LNCAP (cell line): Measurements from ENCODE around the gene CDHR3.

Experiments used
- TF ChIP-seq, protein P1 (sequence below): fragments of 450-650 bp; IDR thresholded peaks from 2 replicates; pipeline ENCODE4 v1.5.1; 2017; ENCODE audit warnings: mild to moderate bottlenecking

The CDHR3 gene

DNA sequence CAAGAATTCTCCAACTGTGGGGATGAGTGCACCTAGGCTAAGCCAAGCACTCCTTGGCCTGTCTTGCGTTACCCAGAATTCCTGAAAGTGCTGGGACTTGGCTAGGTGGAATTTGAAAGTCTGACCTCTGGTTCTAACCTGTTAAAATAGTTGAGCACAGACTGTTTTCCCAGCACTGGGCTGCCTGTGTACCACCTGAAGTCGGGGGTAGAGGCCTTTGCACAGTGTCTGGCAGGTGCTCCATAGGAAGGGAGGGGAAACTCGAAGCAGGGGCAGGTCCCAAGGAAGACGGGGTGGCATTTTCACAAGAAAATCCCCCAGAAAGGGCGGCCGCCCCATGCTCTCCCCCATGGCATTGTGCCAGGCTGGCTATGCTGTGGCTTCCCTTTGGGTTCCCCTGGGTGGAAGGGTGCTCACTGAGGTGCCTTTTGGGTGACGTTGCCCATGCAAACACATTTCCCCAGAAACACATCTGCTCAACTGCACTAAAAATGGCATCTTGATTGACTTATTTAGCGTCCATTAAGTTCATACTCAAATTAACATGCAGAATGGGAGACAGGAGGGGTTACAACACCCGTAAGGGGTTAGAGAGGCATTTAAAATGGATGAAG is 86.2 kb downstream of the CDHR3 start:
- TF ChIP-seq, protein P1, sequence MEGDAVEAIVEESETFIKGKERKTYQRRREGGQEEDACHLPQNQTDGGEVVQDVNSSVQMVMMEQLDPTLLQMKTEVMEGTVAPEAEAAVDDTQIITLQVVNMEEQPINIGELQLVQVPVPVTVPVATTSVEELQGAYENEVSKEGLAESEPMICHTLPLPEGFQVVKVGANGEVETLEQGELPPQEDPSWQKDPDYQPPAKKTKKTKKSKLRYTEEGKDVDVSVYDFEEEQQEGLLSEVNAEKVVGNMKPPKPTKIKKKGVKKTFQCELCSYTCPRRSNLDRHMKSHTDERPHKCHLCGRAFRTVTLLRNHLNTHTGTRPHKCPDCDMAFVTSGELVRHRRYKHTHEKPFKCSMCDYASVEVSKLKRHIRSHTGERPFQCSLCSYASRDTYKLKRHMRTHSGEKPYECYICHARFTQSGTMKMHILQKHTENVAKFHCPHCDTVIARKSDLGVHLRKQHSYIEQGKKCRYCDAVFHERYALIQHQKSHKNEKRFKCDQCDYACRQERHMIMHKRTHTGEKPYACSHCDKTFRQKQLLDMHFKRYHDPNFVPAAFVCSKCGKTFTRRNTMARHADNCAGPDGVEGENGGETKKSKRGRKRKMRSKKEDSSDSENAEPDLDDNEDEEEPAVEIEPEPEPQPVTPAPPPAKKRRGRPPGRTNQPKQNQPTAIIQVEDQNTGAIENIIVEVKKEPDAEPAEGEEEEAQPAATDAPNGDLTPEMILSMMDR = no peak

DNA sequence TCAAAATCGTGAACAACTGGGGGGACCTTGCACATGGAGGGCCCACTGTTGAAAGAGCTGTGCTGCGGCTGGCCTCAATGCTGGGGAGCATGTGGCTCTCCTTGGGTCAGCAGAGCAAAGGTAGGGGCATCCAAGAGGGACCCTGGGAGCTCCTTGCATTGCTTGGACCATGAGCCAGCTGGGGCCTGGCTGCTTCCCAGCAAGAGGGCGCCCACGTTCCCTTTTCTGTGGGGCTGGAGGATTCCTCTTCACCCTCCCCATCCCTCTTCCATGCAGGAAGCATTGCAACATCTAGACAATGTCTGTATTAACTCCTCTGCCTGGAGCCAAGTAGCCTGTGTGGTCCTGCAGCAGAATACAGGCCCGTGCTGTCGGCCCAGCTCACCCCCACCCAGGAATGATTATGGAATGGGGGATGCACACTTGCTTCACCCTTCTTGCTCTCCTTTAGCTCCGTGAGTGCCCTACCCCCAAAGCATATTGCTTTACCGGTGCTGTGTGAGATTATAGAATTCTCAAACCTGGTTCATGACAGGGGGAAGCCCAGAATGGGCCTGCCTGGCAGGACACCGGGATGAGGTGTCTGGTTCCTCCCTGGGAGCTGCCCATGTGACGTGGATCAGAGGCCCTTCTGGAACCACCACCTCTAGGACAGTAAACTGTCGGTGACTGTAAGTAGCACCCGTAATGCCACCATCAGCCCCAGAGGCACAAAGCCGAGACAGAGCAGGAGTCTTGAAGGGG is 87.1 kb downstream of the CDHR3 start:
- TF ChIP-seq, protein P1 = no peak

DNA sequence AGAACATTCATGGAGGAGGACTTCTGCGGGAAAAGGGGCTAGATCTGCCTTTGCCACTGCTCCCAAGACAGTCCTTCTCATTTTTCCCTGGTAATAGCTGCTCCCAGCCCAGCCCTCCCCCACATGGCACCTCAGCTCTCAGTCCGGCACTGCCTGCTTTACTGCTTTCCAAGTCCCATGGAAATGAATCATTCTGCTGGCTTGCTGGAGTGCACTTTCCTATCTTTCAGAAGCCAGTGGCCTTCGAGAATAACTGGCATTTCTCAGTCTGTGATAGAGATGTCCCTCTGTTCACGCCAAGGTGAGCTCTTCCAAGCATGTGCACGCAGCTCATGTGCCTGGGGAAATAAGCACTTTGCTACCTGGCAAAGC is 87.7 kb downstream of the CDHR3 start:
- TF ChIP-seq, protein P1 = no peak

DNA sequence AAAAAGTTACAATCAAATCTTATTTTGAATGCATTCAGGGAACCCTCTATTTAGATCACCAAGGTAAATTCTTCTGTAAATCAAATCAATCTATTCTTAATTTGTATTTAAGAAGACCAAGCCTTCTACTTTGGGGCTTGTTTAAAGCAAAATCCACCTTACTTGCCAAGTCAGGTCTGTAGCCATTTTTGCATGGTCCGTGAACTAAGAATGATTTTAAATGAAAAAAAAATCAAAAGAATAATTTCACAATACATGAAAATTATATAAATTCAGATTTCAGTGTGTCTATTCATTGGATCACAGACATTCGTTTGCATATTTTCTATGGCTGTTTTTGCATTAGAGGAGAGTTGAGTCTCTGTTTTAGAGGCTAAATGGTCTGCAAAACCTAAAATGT is 89.6 kb downstream of the CDHR3 start:
- TF ChIP-seq, protein P1 = no peak

DNA sequence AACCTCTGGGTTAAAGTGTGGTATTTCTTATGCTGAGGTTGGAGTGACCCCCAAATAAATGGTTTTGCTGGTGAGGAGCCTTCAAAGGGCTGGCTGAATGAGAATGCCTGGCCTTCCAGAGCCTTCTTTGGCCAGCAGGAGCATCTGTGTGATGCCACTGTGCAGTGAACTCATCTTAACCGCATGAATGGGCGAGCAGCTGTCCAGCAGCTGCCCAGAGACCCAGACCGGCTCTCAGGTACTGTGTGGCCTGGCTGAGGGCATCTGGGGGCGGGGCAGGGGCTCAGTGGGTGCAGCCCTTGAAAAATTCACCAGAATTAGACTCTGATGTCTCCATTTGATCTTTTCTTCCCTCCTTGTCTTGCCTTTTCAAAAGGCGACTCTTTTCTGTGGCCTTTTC is 90.0 kb downstream of the CDHR3 start:
- TF ChIP-seq, protein P1 = no peak

DNA sequence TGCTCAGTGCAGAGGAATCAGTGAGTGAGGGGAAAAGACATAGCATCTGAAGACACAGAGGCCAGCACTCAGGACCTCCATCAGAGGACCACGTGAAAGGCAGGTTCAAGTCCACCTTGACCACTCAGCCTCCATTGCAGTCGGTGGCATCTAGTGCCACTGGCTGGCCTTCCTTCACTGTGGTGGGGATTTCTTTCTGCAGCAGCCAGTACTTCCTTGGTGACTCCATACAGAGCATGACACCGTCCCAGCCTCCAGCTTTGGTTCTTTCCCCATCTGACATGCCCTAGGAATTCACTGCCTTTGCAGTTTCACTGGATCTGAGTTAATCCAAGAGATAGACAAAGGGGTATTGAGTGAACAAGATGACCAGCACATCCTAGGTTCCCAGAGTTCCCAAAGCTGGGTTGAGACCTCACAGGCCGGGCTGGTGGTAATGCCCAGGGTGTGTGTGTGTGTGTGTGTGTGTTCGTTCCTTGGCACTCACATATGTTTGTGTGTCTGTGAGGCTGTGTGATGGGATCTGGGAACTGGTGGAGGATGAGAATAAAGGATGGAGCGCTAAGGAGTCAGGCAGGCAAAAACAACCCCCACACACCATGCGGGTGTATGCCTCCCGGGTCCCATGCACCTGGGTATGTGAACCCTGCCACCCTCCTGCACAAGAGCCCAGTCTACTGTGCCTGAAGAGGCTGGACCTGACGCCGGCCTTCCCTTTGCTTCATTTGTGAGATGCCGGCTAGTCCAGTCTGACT is 91.3 kb downstream of the CDHR3 start:
- TF ChIP-seq, protein P1 = no peak

DNA sequence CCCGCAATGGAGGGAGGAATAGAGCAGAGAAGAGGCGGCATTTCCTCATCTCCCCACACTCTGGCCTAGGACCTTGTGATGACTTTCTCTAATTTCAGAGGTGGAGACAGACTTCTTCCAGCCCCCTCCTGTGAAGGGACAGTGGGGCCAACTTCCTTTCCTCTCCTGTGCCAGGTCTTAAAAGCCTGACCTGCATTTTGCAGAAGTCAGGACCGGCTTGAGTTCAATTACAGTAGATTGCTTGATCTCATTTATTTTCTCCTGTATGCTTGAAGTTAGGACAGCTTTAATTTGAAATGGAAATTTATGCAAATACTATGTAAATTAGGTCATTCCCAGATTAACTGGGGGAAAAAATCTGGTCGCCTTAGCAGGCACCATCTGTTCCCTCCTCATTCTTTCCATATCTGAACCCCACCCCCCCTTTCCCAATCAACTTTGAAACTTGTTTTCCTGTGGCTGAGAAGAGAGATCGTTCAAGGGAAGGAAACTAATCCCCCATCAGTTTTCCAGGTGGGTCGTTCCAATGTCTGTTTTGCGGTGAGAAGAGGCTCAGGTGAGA is 92.0 kb downstream of the CDHR3 start:
- TF ChIP-seq, protein P1 = no peak
